ENCODE measurements around the gene TRIM72.
A peak's percentile ranks its signal among the peaks of the same experiment; 100 is the strongest.
"Not testable (repeated sequence)": the region's sequence is repeated elsewhere in the genome, so short reads cannot be mapped to it uniquely, and the experiment has no call there.

The TRIM72 gene

GRCh38 chr16:31213877-31214707 lies at the start of gene TRIM72:
Gene TRIM72, plus strand, starts transcription at chr16:31214119. Its CDS starts 620 bp downstream, at chr16:31214739.
- no peak for DNase-seq

- DNase-seq = no peak
These were observed 46.6 kb upstream of the TRIM72 start for GRCh38 chr16:31167315-31167714.

DNA sequence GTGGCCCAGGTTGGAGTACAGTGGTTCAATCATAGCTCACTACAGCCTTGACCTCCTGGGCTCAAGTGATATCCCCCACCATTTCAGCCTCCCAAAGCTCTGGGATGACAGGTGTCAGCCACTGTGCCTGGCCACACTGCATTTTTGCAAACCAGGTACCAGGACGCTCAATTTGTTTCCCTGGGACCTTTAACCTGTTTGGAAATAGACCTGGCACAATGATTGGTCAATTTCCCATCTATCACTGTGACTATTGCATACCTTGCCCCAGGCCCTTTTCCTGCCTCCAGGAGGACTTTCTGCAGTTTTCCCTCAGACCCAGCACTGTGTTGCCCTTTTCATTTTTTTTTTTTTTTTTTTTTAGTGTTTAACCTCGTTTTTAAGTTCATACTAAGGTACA lies 45.1 kb upstream of the TRIM72 start:
- DNase-seq = no peak

- DNase-seq = not testable (repeated sequence)
These were observed 43.9 kb upstream of the TRIM72 start for GRCh38 chr16:31170048-31170447.

GRCh38 chr16:31177136-31177535 lies 36.8 kb upstream of the TRIM72 start:
- peak; percentile 38 for DNase-seq

- no peak for DNase-seq
These were observed 34.6 kb upstream of the TRIM72 start for GRCh38 chr16:31179219-31179746.

- no peak for DNase-seq
These were observed 34.0 kb upstream of the TRIM72 start, which contains the start of gene FUS for GRCh38 chr16:31179747-31180459. Gene FUS, plus strand, starts transcription at chr16:31180139. Its CDS starts 76 bp downstream, at chr16:31180215.

DNA sequence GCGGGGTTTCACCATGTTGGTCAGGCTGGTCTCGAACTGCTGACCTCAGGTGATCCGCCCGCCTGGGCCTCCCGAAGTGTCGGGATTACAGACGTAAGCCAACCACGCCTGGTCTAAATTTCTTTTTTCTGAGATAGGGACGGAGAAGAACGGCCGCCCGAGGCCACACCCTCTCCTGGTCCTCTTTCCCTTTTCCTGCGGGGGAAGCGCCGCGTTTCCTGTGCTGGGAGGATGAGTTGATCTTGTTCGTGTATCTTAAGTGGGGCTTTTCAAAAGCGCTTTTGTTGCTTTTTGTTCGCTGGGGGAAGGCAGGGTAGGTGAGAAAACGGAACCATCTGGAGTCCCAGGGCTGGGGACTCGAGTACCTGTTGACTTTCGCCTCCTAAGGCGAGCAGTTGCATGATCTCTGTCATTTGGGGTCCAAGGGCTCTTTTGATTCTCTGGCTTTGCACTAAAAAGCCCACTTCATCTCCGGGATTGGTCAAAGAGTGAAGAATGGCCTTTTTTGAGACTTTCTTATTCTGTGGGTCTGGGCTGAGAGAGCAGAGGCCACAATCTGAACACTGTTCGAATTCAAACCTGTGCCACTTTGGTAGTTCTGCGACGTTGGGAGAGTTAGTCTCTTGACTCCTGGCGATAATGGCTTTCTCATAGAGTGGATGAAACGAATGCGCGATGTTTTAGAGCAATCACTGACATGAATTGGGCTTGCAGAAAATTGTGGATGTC lies 32.7 kb upstream of the TRIM72 start:
- no peak for DNase-seq

- DNase-seq = no peak
These were observed 31.5 kb upstream of the TRIM72 start for GRCh38 chr16:31182391-31182790.

GRCh38 chr16:31183432-31184428 lies 30.2 kb upstream of the TRIM72 start:
- DNase-seq = no peak

- DNase-seq = no peak
These were observed 29.0 kb upstream of the TRIM72 start for GRCh38 chr16:31184888-31185287.

DNA sequence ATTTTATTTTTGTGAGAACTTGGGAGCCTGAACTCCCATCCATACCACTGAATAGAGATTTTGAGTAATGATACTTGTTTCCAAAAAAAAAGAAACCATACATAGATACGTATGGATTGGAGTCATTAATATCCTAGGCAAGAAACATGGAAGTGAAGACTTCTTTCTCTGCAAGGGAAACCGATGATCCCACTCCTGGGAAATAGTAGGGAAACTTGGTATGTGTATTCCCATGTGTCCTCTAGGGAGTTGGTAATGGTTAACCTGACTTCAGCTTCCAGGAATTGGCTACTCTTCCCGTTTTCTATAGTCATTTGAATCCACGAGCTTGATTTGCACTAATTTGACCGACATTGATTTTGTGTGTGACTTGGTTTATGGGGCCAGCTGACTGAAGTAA lies 28.6 kb upstream of the TRIM72 start:
- DNase-seq = no peak

- no peak for DNase-seq
These were observed 27.7 kb upstream of the TRIM72 start for GRCh38 chr16:31186176-31186575.

DNA sequence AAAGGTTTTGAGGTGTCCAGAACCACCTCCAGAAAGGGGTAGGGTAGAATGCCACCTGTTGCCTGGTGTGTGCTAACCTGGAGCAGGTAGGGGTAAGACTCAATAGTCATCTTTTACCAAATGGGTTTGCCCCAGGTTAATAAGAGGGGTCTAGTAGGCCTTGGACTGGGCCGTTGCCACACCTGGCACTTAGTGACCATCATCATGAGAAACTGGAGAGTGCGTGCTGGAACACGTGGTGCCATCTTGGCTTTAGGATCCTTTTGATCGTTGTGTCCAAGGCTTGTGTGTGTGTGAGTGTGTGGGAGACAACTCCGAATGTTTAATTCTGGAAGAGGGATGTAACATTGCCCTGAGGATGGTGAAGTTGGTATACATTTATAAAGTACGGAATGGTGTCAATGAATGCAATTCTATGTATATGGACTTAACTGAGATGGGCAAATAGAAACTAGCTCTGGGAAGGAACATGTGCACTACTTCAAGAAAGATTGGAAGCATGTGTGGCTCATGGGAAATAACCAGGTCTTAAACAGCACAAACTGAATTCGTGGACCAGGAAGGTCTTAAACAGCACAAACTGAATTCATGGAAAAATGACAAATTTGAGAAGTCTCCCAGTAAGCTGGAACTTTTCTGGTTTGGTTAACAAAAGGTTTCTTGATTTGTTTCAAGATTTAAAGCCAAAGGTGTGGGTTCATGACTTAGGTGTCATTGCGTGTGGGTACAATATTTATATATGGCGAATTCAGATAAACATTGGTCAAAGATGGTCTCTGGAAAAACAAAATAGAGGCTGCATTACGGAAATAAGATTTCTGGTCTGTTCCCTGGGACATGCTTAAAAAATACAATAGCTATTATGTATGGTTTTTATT lies 26.8 kb upstream of the TRIM72 start:
- no peak for DNase-seq

GRCh38 chr16:31187808-31188189 lies 26.1 kb upstream of the TRIM72 start:
- DNase-seq = no peak

GRCh38 chr16:31188450-31189411 lies 25.2 kb upstream of the TRIM72 start:
- DNase-seq = no peak

DNA sequence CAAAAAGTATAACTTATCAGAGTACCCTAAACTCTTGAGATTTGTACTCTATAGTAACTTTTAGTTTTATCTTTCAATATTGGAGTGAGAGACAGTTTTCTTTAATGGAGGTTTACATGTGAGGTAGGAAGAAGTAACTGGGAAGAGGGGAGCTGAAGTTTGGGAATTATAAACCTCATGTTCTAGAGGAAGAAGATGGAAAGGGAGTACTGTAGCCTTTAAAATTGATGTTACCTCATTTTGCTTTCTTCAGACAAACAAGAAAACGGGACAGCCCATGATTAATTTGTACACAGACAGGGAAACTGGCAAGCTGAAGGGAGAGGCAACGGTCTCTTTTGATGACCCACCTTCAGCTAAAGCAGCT lies 24.5 kb upstream of the TRIM72 start:
- no peak for DNase-seq

DNA sequence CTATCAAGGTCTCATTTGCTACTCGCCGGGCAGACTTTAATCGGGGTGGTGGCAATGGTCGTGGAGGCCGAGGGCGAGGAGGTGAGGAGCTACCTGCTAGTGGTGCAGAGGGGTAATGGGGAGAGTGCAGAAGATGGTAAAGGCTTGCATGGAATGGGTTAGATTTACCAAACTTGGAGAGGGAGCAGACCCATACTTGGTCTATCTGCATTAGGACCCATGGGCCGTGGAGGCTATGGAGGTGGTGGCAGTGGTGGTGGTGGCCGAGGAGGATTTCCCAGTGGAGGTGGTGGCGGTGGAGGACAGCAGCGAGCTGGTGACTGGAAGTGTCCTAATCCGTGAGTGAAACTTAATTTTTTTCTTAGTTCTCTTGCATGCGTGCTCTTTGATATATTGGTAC lies 23.9 kb upstream of the TRIM72 start:
- DNase-seq = no peak

- DNase-seq = no peak
These were observed 23.0 kb upstream of the TRIM72 start for GRCh38 chr16:31190818-31191444.

Data from NCI-H187 treated with DMSO at 0.1 percent for 48 hours (cell line).